ENCODE measurements around the gene TRPV3.

TRPV3 gene

GRCh38 chr17:3511852-3512504 lies 45.6 kb downstream of the TRPV3 start:
- no peaks in the 10 kb centered on the region for H3K9me3 ChIP-seq (ENCODE audit: insufficient read depth, low read length)
- no peaks in the 10 kb centered on the region for H3K36me3 ChIP-seq (replicated peaks; ENCODE audit: low read depth, low read length)
- H3K27me3 ChIP-seq (ENCODE audit: low read depth, low read length), result no peaks in the 10 kb centered on the region
- H3K4me1 ChIP-seq (ENCODE audit: low read length), result no peaks in the 10 kb centered on the region
- H3K27ac ChIP-seq (ENCODE audit: low read length), result no peak overlapping the region
- H3K9ac ChIP-seq (ENCODE audit: low read length), result no peak overlapping the region
- no peaks in the 10 kb centered on the region for H4K20me1 ChIP-seq (ENCODE audit: insufficient read depth, low read length)
- TF ChIP-seq CTCF (IDR thresholded peaks at IDR 0.05; ENCODE audit: low read depth, low read length), result no peak
- no peak for TF ChIP-seq EZH2phosphoT487 (IDR thresholded peaks at IDR 0.05; ENCODE audit: low read depth)
- no peaks in the 10 kb centered on the region for H3K79me2 ChIP-seq (ENCODE audit: low read length)
- H2AFZ ChIP-seq (ENCODE audit: low read depth, low read length), result no peak overlapping the region
- no peak overlapping the region for H3K4me3 ChIP-seq (ENCODE audit: low read length)
- H3K4me2 ChIP-seq (ENCODE audit: low read length), result no peak overlapping the region

- H3K4me3 ChIP-seq (ENCODE audit: low read length), result no peak overlapping the region
- H3K9me3 ChIP-seq (ENCODE audit: insufficient read depth, low read length), result no peaks in the 10 kb centered on the region
- TF ChIP-seq CTCF (IDR thresholded peaks at IDR 0.05; ENCODE audit: low read depth, low read length) (no peak), EZH2phosphoT487 (IDR thresholded peaks at IDR 0.05; ENCODE audit: low read depth) (no peak)
- no peaks in the 10 kb centered on the region for H3K79me2 ChIP-seq (ENCODE audit: low read length)
- H3K36me3 ChIP-seq (replicated peaks; ENCODE audit: low read depth, low read length), result no peaks in the 10 kb centered on the region
- no peaks in the 10 kb centered on the region for H3K27me3 ChIP-seq (ENCODE audit: low read depth, low read length)
- no peaks in the 10 kb centered on the region for H3K4me1 ChIP-seq (ENCODE audit: low read length)
- no peak overlapping the region for H3K27ac ChIP-seq (ENCODE audit: low read length)
- no peaks in the 10 kb centered on the region for H4K20me1 ChIP-seq (ENCODE audit: insufficient read depth, low read length)
- H3K9ac ChIP-seq (ENCODE audit: low read length), result no peak overlapping the region
- H3K4me2 ChIP-seq (ENCODE audit: low read length), result no peak overlapping the region
- no peak overlapping the region for H2AFZ ChIP-seq (ENCODE audit: low read depth, low read length)
Observed at GRCh38 chr17:3510090-3510489, 47.5 kb downstream of the TRPV3 start.

GRCh38 chr17:3507869-3508268 lies 49.7 kb downstream of the TRPV3 start:
- no peaks in the 10 kb centered on the region for H3K79me2 ChIP-seq (ENCODE audit: low read length)
- no peaks in the 10 kb centered on the region for H3K9me3 ChIP-seq (ENCODE audit: insufficient read depth, low read length)
- H3K4me2 ChIP-seq (ENCODE audit: low read length), result no peak overlapping the region
- no peak overlapping the region for H2AFZ ChIP-seq (ENCODE audit: low read depth, low read length)
- H3K9ac ChIP-seq (ENCODE audit: low read length), result no peak overlapping the region
- no peaks in the 10 kb centered on the region for H3K4me1 ChIP-seq (ENCODE audit: low read length)
- no peaks in the 10 kb centered on the region for H3K27me3 ChIP-seq (ENCODE audit: low read depth, low read length)
- H3K27ac ChIP-seq (ENCODE audit: low read length), result no peak overlapping the region
- no peak for TF ChIP-seq CTCF (IDR thresholded peaks at IDR 0.05; ENCODE audit: low read depth, low read length)
- no peak for TF ChIP-seq EZH2phosphoT487 (IDR thresholded peaks at IDR 0.05; ENCODE audit: low read depth)
- H3K36me3 ChIP-seq (replicated peaks; ENCODE audit: low read depth, low read length), result no peaks in the 10 kb centered on the region
- H3K4me3 ChIP-seq (ENCODE audit: low read length), result no peak overlapping the region
- H4K20me1 ChIP-seq (ENCODE audit: insufficient read depth, low read length), result no peaks in the 10 kb centered on the region

GRCh38 chr17:3507071-3507470 lies 50.5 kb downstream of the TRPV3 start:
- H3K36me3 ChIP-seq (replicated peaks; ENCODE audit: low read depth, low read length), result no peaks in the 10 kb centered on the region
- H3K4me2 ChIP-seq (ENCODE audit: low read length), result no peak overlapping the region
- no peaks in the 10 kb centered on the region for H3K9me3 ChIP-seq (ENCODE audit: insufficient read depth, low read length)
- H3K9ac ChIP-seq (ENCODE audit: low read length), result no peak overlapping the region
- no peaks in the 10 kb centered on the region for H3K27me3 ChIP-seq (ENCODE audit: low read depth, low read length)
- H3K4me1 ChIP-seq (ENCODE audit: low read length), result no peaks in the 10 kb centered on the region
- no peaks in the 10 kb centered on the region for H3K79me2 ChIP-seq (ENCODE audit: low read length)
- H4K20me1 ChIP-seq (ENCODE audit: insufficient read depth, low read length), result no peaks in the 10 kb centered on the region
- TF ChIP-seq EZH2phosphoT487 (IDR thresholded peaks at IDR 0.05; ENCODE audit: low read depth) (no peak), CTCF (IDR thresholded peaks at IDR 0.05; ENCODE audit: low read depth, low read length) (no peak)
- H3K4me3 ChIP-seq (ENCODE audit: low read length), result no peak overlapping the region
- H3K27ac ChIP-seq (ENCODE audit: low read length), result no peak overlapping the region
- no peak overlapping the region for H2AFZ ChIP-seq (ENCODE audit: low read depth, low read length)

Data from OCI-LY3 (cell line).